Tibial nerve (tissue), 3 donors: ENCODE data around the gene CRLF2.

Source experiments
- POLR2A ChIP-seq, 2 donors: fragments of 450-650 bp; IDR thresholded peaks; one replicate each; pipeline ENCODE4 v1.6.1; 2017; ENCODE audit warnings: antibody characterized with exemption in 2 of 2, mild to moderate bottlenecking in 2 of 2, moderate library complexity in 2 of 2
- TF ChIP-seq, protein P1 (sequence below), 5 experiments: fragments of 200-600 bp in 3 of 5; fragments of 450-650 bp in 2 of 5; sonication (generic) in 3 of 5; IDR thresholded peaks; one replicate each; pipeline ENCODE4 v1.5.1; 2016 to 2019; ENCODE audit warnings: antibody characterized with exemption in 5 of 5, mild to moderate bottlenecking in 3 of 5, moderate library complexity in 2 of 5

DNA sequence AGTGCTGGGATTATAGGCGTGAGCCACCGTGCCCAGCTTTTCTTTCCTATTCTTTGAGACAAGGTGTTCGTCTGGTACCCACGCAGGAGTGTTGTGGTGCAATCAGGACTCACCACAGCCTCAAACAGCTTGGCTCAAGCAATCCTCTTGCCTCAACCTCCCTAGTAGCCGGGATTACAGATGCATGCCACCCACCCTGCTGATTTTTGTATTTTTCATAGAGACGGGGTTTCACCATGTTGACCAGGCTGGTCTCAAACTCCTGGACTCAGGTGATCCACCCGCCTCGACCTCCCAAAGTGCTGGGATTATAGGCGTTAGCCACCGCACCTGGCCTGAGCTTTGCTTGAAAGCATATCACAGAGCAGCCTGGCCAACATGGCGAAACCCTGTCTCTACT is 1.5 kb upstream of the CRLF2 start:
- TF ChIP-seq, protein P1, sequence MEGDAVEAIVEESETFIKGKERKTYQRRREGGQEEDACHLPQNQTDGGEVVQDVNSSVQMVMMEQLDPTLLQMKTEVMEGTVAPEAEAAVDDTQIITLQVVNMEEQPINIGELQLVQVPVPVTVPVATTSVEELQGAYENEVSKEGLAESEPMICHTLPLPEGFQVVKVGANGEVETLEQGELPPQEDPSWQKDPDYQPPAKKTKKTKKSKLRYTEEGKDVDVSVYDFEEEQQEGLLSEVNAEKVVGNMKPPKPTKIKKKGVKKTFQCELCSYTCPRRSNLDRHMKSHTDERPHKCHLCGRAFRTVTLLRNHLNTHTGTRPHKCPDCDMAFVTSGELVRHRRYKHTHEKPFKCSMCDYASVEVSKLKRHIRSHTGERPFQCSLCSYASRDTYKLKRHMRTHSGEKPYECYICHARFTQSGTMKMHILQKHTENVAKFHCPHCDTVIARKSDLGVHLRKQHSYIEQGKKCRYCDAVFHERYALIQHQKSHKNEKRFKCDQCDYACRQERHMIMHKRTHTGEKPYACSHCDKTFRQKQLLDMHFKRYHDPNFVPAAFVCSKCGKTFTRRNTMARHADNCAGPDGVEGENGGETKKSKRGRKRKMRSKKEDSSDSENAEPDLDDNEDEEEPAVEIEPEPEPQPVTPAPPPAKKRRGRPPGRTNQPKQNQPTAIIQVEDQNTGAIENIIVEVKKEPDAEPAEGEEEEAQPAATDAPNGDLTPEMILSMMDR (IDR thresholded peaks at IDR 0.05), result no peak
- TF ChIP-seq POLR2A (IDR thresholded peaks at IDR 0.05), result no peak
